Measurements from ENCODE around the gene C1orf159.

DNA sequence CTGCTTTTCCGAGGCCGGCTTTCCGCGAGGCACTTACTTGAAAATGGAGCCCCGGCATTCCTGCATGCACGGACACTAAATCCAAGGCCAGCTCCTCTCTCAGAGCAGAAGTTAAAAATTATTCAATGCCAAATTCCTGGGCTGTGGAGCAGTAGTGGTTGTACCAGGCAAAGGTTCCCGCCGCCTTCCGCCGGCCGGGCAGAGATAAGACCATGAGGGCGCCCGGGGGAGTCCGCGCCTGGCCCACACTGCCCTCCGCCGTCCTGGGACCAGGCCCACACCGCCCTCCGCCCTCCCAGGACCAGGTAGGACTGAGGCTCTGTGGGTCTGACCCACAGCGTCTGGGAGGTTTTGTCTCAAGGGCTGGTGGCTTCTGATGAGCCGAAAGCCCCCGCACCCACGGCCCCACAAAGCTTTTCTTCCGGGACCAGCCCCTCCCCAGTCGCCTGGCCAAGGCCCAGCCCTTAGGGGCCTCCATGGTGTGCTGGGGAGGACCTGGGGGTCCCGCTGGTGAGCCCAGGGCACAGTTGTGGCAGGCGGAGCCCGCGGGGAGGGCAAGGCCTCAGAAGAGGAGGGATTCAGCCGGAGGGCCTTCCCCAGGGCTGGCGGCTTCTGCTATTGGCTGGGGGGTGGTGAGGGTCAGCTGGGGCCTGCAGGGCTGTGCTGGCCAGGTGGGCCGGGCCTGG, 12.7 kb upstream of the C1orf159 start:
- TF ChIP-seq GATA2 (IDR thresholded peaks at IDR 0.05; ENCODE audit: low read depth, low read length), result no peak
- no peak for TF ChIP-seq GATA3 (IDR thresholded peaks at IDR 0.05; ENCODE audit: low read depth, low read length)

Data from SH-SY5Y (cell line).